ENCODE results near the gene ACSF2.

- peak; percentile 93 for TF ChIP-seq CTCF (IDR thresholded peaks at IDR 0.05; ENCODE audit: insufficient read depth, low read length)
- TF ChIP-seq POLR2AphosphoS5 (IDR thresholded peaks at IDR 0.05; ENCODE audit: low read depth): peak; percentile 96
- no peak for TF ChIP-seq SPI1 (IDR thresholded peaks at IDR 0.05; ENCODE audit: borderline replicate concordance, low read depth)
Observed at GRCh38 chr17:50397111-50397918, 28.7 kb upstream of the ACSF2 start, which contains the start of gene LRRC59.
